ENCODE data around the gene KCNS1. TPM values are rescaled to one million over a fixed set of nuclear protein-coding genes. Genes with fewer than 3 reads are reported as not detected.

The KCNS1 gene
- total and polyA plus RNA-seq, 2 of the 8 experiments (the other 6 are each of a cell fraction or from before 2014, with no cell fraction given): 1.4 to 1.8 TPM

DNA sequence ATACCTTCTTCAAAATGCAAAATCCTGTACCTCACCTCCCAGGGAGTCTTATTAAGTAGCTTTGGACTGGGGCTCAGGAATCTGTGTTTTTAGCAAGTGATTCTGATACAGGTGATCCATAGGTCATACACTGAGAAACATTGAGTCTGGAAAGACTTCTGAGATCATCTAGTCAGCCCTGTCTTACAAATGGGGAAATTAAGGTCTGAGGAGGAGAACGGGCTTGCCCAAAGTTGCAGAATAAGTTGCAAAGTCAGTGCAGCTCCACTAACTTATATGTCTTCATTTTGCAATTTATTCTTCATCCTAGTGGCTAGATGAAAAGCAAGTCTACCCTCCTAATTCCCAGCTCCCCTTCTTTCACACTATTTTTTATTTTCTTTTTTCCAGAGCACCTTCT lies 28.9 kb downstream of the KCNS1 start:
- H3K56ac ChIP-seq (replicated peaks; ENCODE audit: insufficient read length, low read depth, low read length): no peak overlapping the region
- 94% methylated on average over 1 of the region's 1 CpG; no CpG with 5 or more reads in 1 of the 2 experiments for WGBS, 2 experiments (ENCODE audit: extremely low coverage in 1 of 2, insufficient coverage in 1 of 2, insufficient read length in 1 of 2, insufficient replicate concordance in 2 of 2, low coverage in 1 of 2, low lambda C conversion rate in 2 of 2, missing lambda C conversion rate in 1 of 2)
- no peak overlapping the region for H3K27ac ChIP-seq (ENCODE audit: low read depth, low read length)
- no peak for TF ChIP-seq SIN3A (conservative IDR thresholded peaks at IDR 0.05 in 1 of 2, IDR thresholded peaks at IDR 0.05 in 1 of 2; ENCODE audit: low read depth in 1 of 2, low read length in 2 of 2)
- no peak for TF ChIP-seq GABPA (IDR thresholded peaks at IDR 0.05; ENCODE audit: borderline replicate concordance, insufficient read depth, low read length)
- TF ChIP-seq NANOG (IDR thresholded peaks at IDR 0.05; ENCODE audit: insufficient read depth, low read depth, low read length, poor library complexity, severe bottlenecking): no peak
- no peak for TF ChIP-seq JUND (IDR thresholded peaks at IDR 0.05; ENCODE audit: low read length)
- TF ChIP-seq TEAD4 (IDR thresholded peaks at IDR 0.05; ENCODE audit: low read depth, low read length): no peak
- no peak for TF ChIP-seq RXRA (IDR thresholded peaks at IDR 0.05; ENCODE audit: insufficient read depth, low read depth, low read length)
- TF ChIP-seq BACH1 (IDR thresholded peaks at IDR 0.05; ENCODE audit: low read length): no peak
- no peak for TF ChIP-seq POLR2A (IDR thresholded peaks at IDR 0.05; ENCODE audit: control extremely low read depth in 1 of 2, low read depth in 2 of 2, low read length in 2 of 2)
- TF ChIP-seq JUN (IDR thresholded peaks at IDR 0.05; ENCODE audit: low read depth, low read length): no peak
- no peak for TF ChIP-seq RNF2 (IDR thresholded peaks at IDR 0.05; ENCODE audit: borderline replicate concordance, low read depth, low read length, missing control alignments, poor library complexity, severe bottlenecking)
- TF ChIP-seq, protein P1, sequence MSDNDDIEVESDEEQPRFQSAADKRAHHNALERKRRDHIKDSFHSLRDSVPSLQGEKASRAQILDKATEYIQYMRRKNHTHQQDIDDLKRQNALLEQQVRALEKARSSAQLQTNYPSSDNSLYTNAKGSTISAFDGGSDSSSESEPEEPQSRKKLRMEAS (IDR thresholded peaks at IDR 0.05): no peak
- TF ChIP-seq BCL11A (IDR thresholded peaks at IDR 0.05; ENCODE audit: low read depth in 2 of 2, low read length in 2 of 2): no peak
- H4K20me1 ChIP-seq (replicated peaks in 1 of 2; ENCODE audit: control insufficient read depth in 1 of 2, insufficient read depth in 2 of 2, low read length in 2 of 2): no peaks in the 10 kb centered on the region
- H2BK20ac ChIP-seq (ENCODE audit: low read length): no peak overlapping the region
- no peak overlapping the region for H3K23ac ChIP-seq (ENCODE audit: insufficient read length)
- H3K36me3 ChIP-seq (ENCODE audit: control insufficient read depth in 2 of 4, insufficient read depth in 4 of 4, low read length in 3 of 4): peaks cover 0 to 6% (median 2%) of the 10 kb centered on the region in 4 experiments; a peak in 2 of 8 replicates
- H3K4me1 ChIP-seq (replicated peaks in 1 of 4; ENCODE audit: control insufficient read depth in 3 of 4, insufficient read depth in 4 of 4, low read length in 3 of 4): peaks cover 0 to 8% (median 2%) of the 10 kb centered on the region in 4 experiments; a peak in 1 of 7 replicates
- no peak overlapping the region for H2BK15ac ChIP-seq (ENCODE audit: low read length)
- no peaks in the 10 kb centered on the region for H3K79me1 ChIP-seq (ENCODE audit: low read depth, low read length)
- H2AK5ac ChIP-seq (ENCODE audit: low read depth, low read length): no peak overlapping the region
- H3K9ac ChIP-seq (replicated peaks in 1 of 4; ENCODE audit: extremely low read depth in 1 of 4, low read depth in 3 of 4, low read length in 3 of 4): no peak overlapping the region
- no peak for DNase-seq (ENCODE audit: low read depth in 1 of 2, low spot score in 2 of 2)
- no peaks in the 10 kb centered on the region for H3K79me2 ChIP-seq (ENCODE audit: control insufficient read depth in 1 of 2, insufficient read depth in 2 of 2, low read length in 2 of 2)
- no peak overlapping the region for H3K18ac ChIP-seq (ENCODE audit: extremely low read depth, low read length)
- CTCF ChIA-PET (ENCODE audit: partially characterized antibody): interaction anchor here (0.6 to 3.5 kb wide), 7 partner anchors 14 to 249 kb away, joined by 3 to 22 read pairs (median 5); no protein-coding TSS in a partner anchor
- H2BK120ac ChIP-seq (replicated peaks; ENCODE audit: low read depth, low read length): no peak overlapping the region
- no peak overlapping the region for H2AFZ ChIP-seq (ENCODE audit: low read length)
- FAIRE-seq: no peak
- H3K4me2 ChIP-seq (ENCODE audit: insufficient read depth in 1 of 2, low read depth in 2 of 2, low read length in 2 of 2): no peak overlapping the region
- no peaks in the 10 kb centered on the region for H3K23me2 ChIP-seq (ENCODE audit: low read depth, low read length)
- H3K9me3 ChIP-seq (ENCODE audit: insufficient read depth in 2 of 2, low read depth in 1 of 2, low read length in 1 of 2): no peaks in the 10 kb centered on the region
- no peak overlapping the region for H3K4me3 ChIP-seq (ENCODE audit: extremely low read depth in 1 of 4, insufficient read depth in 2 of 4, low read depth in 3 of 4, low read length in 4 of 4)
- H2BK5ac ChIP-seq (ENCODE audit: low read depth, low read length): no peak overlapping the region
- no peak overlapping the region for H4K91ac ChIP-seq (replicated peaks; ENCODE audit: insufficient read length, low read length)
- POLR2A ChIA-PET (ENCODE audit: partially characterized antibody): no interaction called here
- H3K14ac ChIP-seq (ENCODE audit: insufficient read length): no peak overlapping the region
- H3K4ac ChIP-seq (replicated peaks; ENCODE audit: insufficient read length, low read depth, low read length): no peak overlapping the region
- no peaks in the 10 kb centered on the region for H3K27me3 ChIP-seq (replicated peaks in 1 of 4; ENCODE audit: control insufficient read depth in 3 of 4, extremely low read depth in 1 of 4, insufficient read depth in 3 of 4, low read length in 3 of 4)
- H2BK12ac ChIP-seq (ENCODE audit: low read depth, low read length): no peak overlapping the region
- no peak overlapping the region for H4K5ac ChIP-seq (ENCODE audit: insufficient read length, low read depth, low read length)
- H4K8ac ChIP-seq (ENCODE audit: extremely low read depth, insufficient read depth, low read length): no peak overlapping the region
